Inflammatory macrophage treated with lipopolysaccharide for 4 hours (primary cell): ENCODE measurements around the gene SEMA3A.
"Not testable (repeated sequence)": the region's sequence is repeated elsewhere in the genome, so short reads cannot be mapped to it uniquely, and the experiment has no call there.

Experiments used
- DNase-seq: peaks from one replicate; pipeline ENCODE4 v3.0.0-alpha.2; 2020

Gene SEMA3A

DNA sequence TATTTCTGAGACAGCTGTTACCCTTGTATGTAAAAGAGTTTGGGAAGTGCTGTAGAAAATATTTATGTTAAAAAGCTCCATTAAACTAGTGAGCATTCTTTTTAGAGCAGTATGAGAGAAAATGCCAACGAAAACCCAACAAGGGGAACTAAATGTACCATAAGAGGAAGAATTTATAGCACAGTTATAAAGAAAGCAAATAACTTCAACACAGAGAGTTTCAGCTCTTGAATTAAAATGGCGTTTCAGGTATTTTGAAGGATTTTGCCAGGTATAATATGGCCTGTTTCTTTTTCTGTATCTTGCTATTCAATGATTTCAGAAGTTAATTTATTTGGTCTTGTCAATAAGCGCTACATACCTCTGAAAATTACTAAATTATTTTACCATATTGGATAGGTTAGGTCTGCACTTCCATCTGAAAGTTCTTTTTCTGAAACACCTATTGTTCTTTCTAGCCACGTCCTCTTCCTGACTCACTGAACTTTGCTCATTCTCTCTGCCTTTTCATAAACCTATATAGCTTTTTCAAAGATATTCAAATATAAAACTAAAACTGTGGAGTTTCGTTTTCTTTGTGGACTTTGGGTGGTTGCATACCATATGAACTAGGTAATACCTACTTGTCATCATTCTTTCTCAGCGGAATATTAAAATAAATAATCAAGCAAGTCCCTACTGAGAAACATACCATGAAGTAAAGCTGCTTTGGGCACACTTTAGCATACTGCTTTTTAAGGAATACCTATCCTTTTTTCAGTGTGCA lies 136.1 kb downstream of the SEMA3A start:
- DNase-seq = no peak

DNA sequence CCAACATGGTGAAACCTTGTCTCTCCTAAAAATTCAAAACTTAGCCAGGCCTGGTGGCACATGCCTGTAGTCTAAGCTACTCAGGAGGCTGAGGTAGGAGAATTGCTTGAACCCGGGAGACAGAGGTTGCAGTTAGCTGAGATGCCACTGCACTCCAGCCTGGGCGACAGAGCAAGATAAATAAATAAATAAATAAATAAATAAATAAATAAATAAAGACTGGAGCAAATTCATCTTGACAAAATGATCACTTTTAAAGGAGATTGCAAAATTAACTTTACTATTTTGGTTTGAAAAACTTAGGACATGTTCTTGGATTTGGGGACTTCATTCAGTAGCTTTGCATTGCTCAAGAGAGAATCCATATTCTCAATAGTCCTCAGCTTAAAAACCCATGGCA lies 137.0 kb downstream of the SEMA3A start:
- no peak for DNase-seq

DNA sequence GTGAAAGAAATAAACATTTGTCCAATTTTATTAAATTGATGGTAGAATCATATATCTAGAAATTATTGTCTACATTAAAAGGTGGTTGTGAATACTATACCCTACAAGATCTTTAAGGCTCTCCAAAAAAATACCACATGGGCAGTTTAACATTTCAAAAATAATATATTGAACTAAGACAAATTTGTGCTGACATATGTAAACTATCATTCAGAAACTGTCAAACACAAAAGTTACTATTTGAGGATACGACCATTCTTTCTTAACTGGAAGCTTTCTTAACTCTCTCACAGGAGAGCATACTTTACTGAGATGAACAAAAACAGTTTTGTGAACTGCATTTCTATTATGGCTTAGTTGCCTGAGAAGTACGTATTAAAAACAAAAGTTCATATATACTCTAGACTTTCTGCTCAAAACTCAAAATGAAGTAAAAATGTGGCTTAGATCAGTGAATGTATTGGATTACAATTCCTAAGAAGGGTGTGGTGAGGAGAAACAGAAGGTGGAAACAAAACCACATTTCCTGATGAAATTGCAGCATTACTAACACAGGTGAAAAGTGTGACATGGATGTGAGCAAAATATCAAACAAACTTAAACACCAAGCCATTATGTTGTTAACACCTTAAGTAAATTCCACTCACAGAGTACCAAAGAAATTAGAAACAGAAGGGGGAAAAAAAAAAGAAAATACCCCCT lies 138.5 kb downstream of the SEMA3A start:
- DNase-seq = no peak

DNA sequence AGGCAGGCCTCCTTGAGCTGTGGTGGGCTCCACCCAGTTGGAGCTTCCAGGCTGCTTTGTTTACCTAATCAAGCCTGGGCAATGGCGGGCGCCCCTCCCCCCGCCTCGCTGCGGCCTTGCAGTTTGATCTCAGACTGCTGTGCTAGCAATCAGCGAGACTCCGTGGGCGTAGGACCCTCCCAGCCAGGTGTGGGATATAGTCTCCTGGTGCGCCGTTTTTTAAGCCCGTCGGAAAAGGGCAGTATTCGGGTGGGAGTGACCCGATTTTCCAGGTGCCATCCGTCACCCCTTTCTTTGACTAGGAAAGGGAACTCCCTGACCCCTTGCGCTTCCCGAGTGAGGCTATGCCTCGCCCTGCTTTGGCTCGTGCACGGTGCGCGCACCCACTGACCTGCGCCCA lies 139.4 kb downstream of the SEMA3A start:
- not testable (repeated sequence) for DNase-seq

DNA sequence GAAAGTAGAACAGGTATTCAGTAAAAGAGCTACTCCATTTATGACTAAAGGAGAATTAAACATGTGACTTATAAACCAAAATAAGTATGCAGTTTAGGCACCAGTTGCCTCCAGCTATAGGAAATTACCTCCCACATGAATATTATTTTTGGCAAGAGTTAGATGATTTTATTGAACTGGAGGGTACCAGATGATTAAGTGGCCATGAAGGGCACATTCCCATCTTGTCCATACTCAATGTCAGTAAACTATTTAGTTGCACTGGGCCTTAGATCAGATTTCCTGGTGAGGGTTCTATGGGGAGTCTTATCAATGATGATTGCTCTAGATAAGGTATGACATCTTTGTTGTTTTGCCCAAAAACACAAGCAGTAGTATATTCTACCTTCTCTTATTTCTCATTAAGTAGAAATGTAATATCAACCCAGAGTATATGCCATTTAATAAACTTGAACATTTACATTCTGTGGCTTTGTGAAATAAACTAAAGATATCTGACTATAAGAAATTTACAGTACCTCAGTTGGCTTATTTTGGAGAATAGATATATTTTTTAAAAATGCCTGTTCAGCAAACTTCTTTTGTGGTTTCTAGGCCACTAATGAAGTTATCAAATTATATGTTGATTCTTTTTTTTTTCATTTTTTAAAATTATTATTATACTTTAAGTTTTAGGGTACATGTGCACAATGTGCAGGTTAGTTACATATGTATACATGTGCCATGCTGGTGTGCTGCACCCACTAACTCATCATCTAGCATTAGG lies 145.3 kb downstream of the SEMA3A start:
- DNase-seq = no peak

DNA sequence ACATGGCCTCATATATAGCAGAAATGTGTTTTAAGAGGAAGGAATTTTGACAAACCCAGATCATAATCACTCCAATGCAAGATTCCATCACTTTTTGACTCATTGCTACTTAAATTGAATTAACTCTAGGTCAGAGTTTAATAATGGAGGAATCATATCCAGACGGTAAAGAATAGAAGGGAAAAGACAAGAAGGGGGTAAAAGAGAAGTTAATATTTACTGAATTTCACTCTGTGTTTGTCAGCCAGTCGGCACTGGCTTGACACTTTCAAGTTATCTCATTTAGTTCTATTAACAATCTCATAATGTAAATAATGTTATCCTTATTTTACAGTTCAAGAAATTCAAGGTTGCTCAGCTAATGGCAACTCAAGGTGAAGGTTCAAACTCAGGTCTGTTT lies 147.5 kb downstream of the SEMA3A start:
- DNase-seq = no peak

DNA sequence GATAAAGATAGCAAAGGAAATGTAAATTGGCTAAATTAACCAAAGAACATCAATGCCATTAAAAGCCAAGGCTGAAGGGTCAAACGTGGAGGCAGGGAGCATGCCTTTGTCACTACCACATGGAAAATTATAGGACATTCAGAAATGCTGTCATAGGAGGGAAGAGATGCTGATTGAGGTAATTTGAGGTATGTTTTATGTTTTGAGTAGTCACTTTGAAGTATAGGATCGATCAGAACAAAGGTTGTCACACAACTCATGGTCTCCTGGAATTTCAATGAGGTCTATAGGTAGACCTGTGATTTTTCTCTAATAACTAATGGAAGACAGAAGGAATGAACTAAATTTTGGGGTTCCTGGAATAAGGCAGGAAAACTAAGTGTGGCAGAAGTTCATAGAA lies 149.8 kb downstream of the SEMA3A start:
- no peak for DNase-seq

DNA sequence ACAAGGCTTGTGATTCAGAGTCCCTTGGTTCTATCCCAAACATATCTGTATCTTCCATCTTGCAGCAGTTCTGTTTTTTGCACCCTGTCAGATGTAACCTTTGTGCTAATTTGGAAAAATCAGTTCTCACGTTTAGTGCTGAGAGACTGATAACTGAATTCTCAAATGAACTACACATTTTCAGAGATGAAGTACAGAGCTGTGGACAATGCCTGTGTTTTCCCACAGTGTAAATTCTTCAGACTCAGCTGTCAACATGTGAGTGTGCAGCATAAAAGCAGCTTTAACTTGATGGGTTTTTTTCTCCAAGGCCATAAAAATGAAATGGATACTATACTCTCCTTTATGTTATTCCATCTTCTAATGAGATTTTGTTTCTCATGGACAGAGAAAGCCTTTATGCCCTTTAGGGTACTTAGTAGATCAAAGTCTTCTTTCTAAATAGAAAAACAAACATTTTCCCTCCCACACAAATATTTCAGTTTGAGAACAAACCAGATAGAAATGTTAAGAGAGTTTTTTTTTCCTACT lies 150.9 kb downstream of the SEMA3A start:
- no peak for DNase-seq

DNA sequence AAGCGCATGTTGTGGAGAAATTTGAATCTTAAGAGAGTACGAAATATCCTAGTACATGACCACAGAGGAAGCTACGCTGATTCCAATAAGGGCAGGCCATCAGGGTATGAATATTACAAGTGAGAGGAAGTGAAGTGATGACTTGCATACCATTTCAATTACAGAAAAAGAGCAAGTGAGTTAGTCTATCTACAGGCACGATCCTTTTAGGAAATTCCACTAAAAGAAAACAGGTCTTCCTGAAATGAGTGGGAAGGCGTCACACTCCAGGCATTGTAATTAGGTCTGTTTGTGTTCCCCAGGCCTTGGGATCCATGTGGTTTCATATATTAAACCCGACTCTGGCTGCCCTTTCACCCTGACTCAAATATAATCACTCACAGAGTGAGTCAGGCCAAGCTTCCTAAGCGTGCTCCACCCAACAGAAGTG lies 152.5 kb downstream of the SEMA3A start:
- DNase-seq = no peak

DNA sequence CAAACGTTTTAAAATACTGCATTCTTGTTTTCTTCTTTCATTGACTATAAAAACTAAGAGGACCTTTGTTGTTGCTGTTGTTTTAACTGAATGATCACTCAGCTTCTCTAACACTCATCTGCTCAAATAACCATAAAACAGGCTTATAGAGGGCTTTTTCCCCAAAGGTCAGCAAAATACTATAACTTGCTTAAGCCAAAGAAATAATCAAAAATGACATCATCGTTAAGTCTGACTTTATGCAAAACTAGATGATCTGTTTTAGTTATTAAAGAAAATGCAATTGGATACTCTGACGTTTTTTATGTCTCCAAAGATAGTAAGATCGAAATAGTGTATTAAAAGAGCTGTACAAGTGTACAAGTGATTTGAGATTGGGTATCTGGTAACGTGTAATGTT lies 152.9 kb downstream of the SEMA3A start:
- DNase-seq = no peak

DNA sequence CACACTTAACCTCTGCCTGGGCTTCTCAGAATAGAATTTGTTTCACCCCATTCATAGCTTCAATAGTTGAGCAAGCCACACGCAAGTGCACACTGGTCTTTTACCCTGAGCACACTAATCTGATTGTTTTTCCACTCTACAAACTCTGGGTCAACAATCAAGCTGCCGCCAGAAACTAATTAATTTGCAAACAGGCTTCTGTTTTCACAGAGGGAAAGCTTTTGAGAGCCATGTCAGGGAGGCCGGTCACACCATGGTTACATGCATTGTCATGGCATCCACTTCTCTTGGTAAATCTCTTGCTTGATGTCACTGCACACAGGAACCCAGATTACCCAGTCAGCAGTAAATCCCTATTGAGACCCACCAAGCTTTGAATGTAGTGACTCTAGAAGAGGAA lies 154.2 kb downstream of the SEMA3A start:
- DNase-seq = no peak

DNA sequence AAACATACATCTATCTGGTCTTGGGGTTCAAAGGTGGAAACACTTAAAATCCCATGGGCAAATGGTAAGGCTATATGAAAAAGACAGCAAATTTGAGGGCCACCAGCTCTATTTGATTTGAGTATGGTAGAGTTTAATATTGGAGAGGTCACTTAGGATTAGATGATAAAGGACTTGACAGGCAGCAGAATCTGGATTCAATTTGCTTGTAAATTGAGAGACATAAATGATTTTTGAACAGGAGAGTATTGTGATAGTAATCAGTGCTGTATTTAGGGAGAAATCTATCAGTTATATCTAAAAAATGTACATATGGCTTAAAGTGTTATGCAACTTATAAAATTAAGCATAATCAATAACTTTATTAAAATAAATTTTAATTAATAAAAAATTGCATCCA lies 155.2 kb downstream of the SEMA3A start:
- DNase-seq = no peak

DNA sequence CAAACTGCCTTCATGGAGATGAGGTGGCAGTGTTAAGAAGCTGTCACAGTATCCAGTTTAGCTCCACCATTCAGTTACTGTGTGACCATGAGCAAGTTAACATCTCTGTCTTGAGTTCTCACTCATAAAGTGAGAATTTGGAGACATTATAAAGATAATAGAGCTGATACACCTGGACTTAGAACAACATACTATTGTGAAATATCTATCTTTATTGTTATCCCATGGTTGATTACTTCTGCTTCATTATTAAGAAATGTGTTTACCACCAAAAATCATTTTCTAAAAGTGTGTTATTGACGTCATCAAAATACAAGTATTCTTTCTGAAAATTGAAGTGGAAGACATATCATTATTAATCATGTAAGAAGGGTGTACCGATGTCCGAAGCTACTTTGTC lies 166.9 kb downstream of the SEMA3A start:
- no peak for DNase-seq

DNA sequence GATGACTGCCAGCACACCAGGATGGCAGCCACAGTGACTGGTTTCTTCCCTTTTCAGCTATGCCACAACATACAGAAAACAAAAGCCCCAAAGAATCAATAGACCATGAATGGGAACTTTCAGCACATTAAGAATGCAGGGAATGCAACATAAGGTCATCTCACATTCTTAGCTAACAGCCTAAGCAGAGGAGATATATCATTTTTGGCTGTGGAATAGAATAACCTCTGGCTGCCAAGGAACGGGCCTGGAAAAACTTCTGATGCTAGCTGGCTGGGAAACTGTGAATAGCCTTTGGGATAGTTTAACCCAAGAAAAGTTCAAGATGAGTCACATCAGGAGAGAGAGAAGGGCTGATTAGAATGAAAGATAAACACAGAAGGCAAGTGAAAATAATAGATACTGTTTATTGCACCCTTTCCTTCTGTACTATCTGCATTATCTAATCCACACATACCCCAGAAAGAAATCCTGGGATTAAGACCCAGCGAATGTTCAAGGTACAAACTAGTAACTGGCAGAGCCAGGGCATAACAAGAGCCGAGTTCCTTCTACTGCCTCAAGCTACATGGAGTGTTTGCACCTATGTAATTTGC lies 169.2 kb downstream of the SEMA3A start:
- DNase-seq = no peak

DNA sequence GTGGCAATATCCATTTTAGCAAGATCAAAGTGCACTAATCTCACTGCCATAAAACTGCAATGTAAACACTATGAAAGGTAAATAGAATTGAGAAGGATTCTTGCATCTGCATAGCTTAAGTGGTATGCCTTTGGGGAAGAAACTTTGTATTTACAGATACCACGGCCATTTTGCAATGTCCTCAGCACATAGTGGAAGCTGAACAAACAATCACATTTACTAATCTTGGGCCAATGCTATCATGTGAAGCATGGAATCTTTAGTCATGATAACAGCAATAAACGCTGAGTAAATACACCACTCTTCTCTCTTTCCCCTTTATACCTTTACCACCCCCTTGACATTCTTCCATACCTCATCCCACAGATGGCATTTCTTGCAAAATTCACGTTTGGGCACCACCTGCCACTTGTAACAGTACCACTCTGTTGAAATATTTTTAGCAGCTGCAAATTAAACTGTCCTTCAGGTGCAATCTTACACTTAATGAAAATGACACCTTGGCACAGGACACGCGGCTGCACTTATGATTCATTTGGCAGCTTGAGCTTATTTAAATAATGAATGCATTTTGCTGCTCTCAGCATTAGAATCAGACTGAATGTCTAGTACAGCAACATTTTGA lies 171.8 kb downstream of the SEMA3A start:
- no peak for DNase-seq

DNA sequence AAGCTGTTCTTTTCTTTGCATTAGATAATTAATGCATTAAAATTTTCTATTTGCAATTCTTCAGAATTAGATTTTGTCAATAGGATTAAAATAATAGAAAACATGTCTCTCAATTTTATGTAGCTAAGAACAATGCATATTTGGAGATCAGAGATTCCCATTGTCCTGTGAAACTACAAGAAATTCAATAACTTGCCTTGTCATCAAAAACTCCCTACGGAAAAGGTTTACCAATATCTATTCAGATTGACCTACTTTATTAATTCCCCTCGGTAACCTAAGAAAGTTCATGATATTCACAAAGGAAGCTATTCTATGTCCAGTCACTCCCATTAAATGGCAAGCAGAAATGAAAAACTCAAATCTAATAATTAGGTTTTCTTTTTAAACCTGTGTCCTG lies 172.6 kb downstream of the SEMA3A start:
- no peak for DNase-seq

DNA sequence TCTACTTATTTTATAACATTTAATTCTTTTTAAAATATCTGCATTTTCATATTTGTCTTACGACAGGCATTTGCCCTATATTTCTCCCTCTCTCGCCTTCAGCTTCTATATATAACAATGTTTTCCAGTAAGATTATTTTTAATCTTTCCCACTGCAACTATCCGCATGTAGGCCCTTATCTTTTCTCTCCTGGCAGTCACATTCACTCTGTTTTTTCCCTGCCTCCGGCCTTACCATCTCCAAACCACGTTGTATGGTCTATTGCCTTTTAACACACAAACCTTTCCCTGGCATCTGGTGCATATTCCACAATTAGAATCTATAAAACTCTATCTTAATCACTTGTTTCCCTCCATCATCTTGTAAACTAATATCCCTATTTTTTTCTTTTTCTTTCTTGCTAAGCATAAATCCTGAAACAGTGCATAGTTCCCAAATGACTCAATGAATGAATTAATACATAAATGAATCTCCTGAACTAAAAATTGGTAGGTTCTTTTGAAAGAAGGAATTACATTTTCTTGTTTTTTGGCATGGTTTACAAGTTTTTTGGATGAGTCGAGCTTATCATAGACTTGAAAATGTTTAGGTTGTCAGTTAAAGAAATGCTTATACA lies 173.2 kb downstream of the SEMA3A start:
- no peak for DNase-seq

DNA sequence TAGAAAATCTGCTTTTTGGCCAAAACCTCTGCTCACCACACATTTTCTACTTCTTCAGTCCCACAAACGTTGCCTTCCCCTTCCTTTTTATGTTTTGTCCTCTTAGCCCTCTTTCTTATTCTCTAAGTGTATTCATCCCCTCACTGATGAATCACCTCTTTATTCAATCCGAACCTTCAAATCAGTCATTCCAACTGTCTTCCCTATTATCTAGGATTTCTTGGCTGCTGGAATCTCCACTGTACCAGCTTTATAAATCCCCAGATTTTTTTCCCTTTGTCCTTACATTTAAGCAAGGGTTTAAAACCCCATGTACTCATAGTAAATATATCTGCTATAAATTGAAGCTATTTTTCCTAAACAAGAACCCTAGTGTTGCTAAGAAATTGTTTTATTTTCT lies 176.9 kb downstream of the SEMA3A start:
- no peak for DNase-seq

DNA sequence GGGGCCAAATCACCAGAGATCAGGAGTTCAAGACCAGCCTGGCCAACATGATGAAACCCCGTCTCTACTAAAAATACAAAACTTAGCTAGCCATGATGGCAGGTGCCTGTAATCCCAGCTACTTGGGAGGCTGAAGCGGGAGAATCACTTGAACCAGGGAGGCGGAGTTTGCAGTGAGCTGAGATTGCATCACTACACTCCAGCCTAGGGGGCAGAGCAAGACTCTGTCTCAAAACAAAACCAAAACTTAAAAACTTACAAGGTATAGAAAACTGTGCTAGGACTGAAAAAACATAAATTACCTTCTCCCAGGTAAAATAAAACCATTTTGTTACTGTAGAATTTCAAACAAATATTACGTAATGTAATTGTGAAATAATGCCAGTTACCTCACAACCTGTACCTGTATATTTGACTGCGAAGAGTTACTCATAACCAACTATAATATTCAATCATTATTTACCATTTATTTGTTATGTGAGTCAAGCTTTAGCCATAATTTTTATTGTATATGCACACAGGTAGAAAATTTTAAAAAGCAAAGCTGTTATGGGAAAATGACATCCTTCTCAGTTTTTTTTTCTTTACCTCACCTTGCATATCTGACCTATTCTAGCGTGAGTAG lies 180.9 kb downstream of the SEMA3A start:
- DNase-seq = no peak

DNA sequence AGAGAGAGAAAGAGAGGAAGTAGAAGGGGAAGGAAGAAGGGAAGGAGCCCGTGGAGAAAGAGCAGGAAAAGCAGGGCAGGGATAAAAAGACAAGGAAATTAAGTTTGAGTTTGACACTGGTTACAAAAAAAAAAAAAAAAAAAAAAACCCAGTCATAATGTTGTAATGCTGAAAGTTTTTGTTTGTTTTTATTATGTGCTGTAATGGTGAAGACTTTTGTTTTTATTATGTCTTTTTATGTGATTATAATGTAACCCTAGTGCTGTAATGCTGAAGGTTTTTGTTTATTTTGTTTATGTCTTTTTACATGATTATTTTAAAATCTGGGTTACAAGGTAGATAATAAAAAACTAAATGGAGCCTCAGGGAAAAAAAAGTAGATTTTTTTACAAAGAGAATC lies 184.8 kb downstream of the SEMA3A start:
- no peak for DNase-seq

DNA sequence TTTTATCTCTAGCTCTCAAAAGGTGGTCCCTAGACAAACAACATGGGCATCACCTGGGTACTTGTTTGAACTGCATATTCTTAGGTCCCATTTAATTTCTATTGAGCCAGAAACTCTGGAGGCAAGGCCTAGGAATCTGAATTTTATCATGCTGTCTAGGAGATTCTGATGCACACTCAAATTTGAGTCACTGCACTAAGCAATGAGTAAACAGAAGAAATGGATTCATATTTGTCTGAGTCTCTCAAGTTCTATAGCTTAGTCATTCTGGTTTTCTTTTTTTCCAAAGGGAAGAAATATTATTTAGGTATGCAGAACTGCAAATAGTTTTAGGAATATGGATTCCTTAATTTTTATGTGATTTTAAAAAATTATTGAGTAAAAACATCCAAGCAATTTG lies 185.5 kb downstream of the SEMA3A start:
- DNase-seq = no peak

DNA sequence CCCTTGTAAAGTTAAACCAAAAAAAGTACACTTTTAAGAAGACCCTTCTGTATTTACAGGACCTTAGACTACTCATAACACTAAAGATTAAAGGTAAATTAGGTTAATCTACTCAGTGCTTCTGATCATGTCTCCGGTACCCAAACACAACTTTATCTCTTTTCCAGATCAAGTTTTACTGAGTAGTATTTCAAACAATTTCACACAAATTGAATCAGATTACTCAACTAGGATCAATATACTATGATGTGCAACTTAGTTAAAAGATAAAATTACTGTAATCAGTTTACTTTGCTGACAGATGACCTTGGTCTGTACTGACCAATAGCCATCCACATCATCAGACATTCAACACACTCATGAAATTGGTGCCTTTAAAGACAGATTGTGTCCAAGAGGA lies 191.4 kb downstream of the SEMA3A start:
- no peak for DNase-seq
